ENCODE measurements around the gene PRDM12. TPM values are rescaled to one million over a fixed set of nuclear protein-coding genes. Genes with fewer than 3 reads are reported as not detected.
A peak's percentile ranks its signal among the peaks of the same experiment; 100 is the strongest.

PRDM12 gene
- total and polyA plus RNA-seq, 2 of the 8 experiments (the other 6 are each of a cell fraction or from before 2014, with no cell fraction given): 0.14 to 0.22 TPM

- TF ChIP-seq HDAC2 (IDR thresholded peaks at IDR 0.05; ENCODE audit: borderline replicate concordance in 1 of 2, low read depth in 2 of 2, low read length in 2 of 2) (no peak), SIRT6 (IDR thresholded peaks at IDR 0.05; ENCODE audit: low read length) (no peak), BACH1 (IDR thresholded peaks at IDR 0.05; ENCODE audit: low read length) (no peak), SIX5 (IDR thresholded peaks at IDR 0.05; ENCODE audit: low read depth, low read length) (no peak), NRF1 (IDR thresholded peaks at IDR 0.05; ENCODE audit: low read depth, low read length) (no peak), SUZ12 (IDR thresholded peaks at IDR 0.05; ENCODE audit: low read length) (peak; percentile 95), CBX8 (IDR thresholded peaks at IDR 0.05; ENCODE audit: borderline replicate concordance, low read depth, low read length) (peak; percentile 74; the same call in 1 of the 2 replicates), TBP (IDR thresholded peaks at IDR 0.05; ENCODE audit: low read depth, low read length) (no peak), POLR2AphosphoS5 (IDR thresholded peaks at IDR 0.05; ENCODE audit: low read depth, low read length) (no peak), CBX5 (IDR thresholded peaks at IDR 0.05; ENCODE audit: low read depth, low read length) (no peak), KDM5A (IDR thresholded peaks at IDR 0.05; ENCODE audit: low read length) (no peak), ATF2 (IDR thresholded peaks at IDR 0.05; ENCODE audit: low read length) (no peak)
These were observed 2.2 kb downstream of the PRDM12 start (continued) for GRCh38 chr9:130666393-130667119.
